ENCODE measurements around the gene ENAM. TPM values are rescaled to one million over a fixed set of nuclear protein-coding genes. Genes with fewer than 3 reads are reported as not detected.

ENAM gene
- total and polyA plus RNA-seq, 2 of the 8 experiments (the other 6 are each of a cell fraction or from before 2014, with no cell fraction given), result not detected

DNA sequence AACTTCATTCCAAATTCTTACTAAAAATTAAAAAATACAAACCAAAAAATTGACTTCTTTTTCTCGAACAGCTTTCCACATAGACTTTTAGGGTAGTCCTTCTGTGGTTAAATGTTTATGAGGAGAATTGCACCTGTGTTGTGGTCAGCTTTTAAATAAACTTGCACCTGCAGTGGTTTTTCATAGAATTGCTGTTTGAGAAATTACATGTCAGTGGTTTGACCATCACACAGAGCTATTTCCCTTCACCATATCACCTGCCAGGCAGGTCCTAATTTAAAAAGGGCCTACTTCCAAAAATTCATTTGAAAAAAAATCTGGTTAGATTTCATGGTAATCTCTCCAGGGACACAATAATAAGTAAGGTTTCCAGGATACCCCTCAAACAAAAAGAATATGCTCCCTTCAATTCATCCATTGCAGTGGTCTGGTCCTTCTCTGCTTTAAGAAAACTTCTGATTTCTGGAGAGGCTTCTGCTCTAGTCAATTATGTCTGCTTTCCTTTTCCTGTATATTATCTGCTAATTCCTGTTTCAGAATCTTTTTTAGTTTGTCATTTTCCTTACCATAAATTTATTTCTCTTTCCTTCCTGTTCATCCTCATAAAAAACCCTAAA, 49.9 kb downstream of the ENAM start:
- H3K27me3 ChIP-seq (replicated peaks in 1 of 4; ENCODE audit: control insufficient read depth in 3 of 4, extremely low read depth in 1 of 4, insufficient read depth in 3 of 4, low read length in 3 of 4), result no peaks in the 10 kb centered on the region
- no peak overlapping the region for H2AFZ ChIP-seq (ENCODE audit: low read length)
- DNase-seq (ENCODE audit: low read depth in 1 of 2, low spot score in 2 of 2) (no peak), FAIRE-seq (no peak)
- H3K23ac ChIP-seq (ENCODE audit: insufficient read length), result no peak overlapping the region
- H3K4me1 ChIP-seq (replicated peaks in 1 of 4; ENCODE audit: control insufficient read depth in 3 of 4, insufficient read depth in 4 of 4, low read length in 3 of 4), result no peaks in the 10 kb centered on the region
- no peak overlapping the region for H2BK12ac ChIP-seq (ENCODE audit: low read depth, low read length)
- no peak overlapping the region for H2BK120ac ChIP-seq (replicated peaks; ENCODE audit: low read depth, low read length)
- 88 to 100% methylated on average over 1 of the region's 1 CpG for WGBS, 2 experiments (ENCODE audit: extremely low coverage in 1 of 2, insufficient coverage in 1 of 2, insufficient read length in 1 of 2, insufficient replicate concordance in 2 of 2, low coverage in 1 of 2, low lambda C conversion rate in 2 of 2, missing lambda C conversion rate in 1 of 2)
- H3K18ac ChIP-seq (ENCODE audit: extremely low read depth, low read length), result no peak overlapping the region
- ChIA-PET CTCF (ENCODE audit: partially characterized antibody) (interaction anchor here (0.8 to 1.9 kb wide), 2 partner anchors 9 to 26 kb away, joined by 4 to 5 read pairs; no protein-coding TSS in a partner anchor), POLR2A (ENCODE audit: partially characterized antibody) (no interaction called here)
- H2BK5ac ChIP-seq (ENCODE audit: low read depth, low read length), result no peak overlapping the region
- H4K91ac ChIP-seq (replicated peaks; ENCODE audit: insufficient read length, low read length), result no peak overlapping the region
- H3K79me2 ChIP-seq (ENCODE audit: control insufficient read depth in 1 of 2, insufficient read depth in 2 of 2, low read length in 2 of 2), result no peaks in the 10 kb centered on the region
- no peak overlapping the region for H3K9ac ChIP-seq (replicated peaks in 1 of 4; ENCODE audit: extremely low read depth in 1 of 4, low read depth in 3 of 4, low read length in 3 of 4)
- H4K5ac ChIP-seq (ENCODE audit: insufficient read length, low read depth, low read length), result no peak overlapping the region
- no peak overlapping the region for H3K27ac ChIP-seq (ENCODE audit: low read depth, low read length)
- no peak overlapping the region for H3K14ac ChIP-seq (ENCODE audit: insufficient read length)
- no peaks in the 10 kb centered on the region for H3K23me2 ChIP-seq (ENCODE audit: low read depth, low read length)
- no peak overlapping the region for H2BK20ac ChIP-seq (ENCODE audit: low read length)
- no peak overlapping the region for H2BK15ac ChIP-seq (ENCODE audit: low read length)
- H3K36me3 ChIP-seq (ENCODE audit: control insufficient read depth in 2 of 4, insufficient read depth in 4 of 4, low read length in 3 of 4), result no peaks in the 10 kb centered on the region
- H4K20me1 ChIP-seq (replicated peaks in 1 of 2; ENCODE audit: control insufficient read depth in 1 of 2, insufficient read depth in 2 of 2, low read length in 2 of 2), result no peaks in the 10 kb centered on the region
- no peak overlapping the region for H3K4ac ChIP-seq (replicated peaks; ENCODE audit: insufficient read length, low read depth, low read length)
- H4K8ac ChIP-seq (ENCODE audit: extremely low read depth, insufficient read depth, low read length), result no peak overlapping the region
- no peaks in the 10 kb centered on the region for H3K79me1 ChIP-seq (ENCODE audit: low read depth, low read length)
- no peaks in the 10 kb centered on the region for H3K9me3 ChIP-seq (ENCODE audit: insufficient read depth in 2 of 2, low read depth in 1 of 2, low read length in 1 of 2)
- H3K56ac ChIP-seq (replicated peaks; ENCODE audit: insufficient read length, low read depth, low read length), result no peak overlapping the region
- H3K4me2 ChIP-seq (ENCODE audit: insufficient read depth in 1 of 2, low read depth in 2 of 2, low read length in 2 of 2), result no peak overlapping the region
- H2AK5ac ChIP-seq (ENCODE audit: low read depth, low read length), result no peak overlapping the region
- H3K4me3 ChIP-seq (ENCODE audit: extremely low read depth in 1 of 4, insufficient read depth in 2 of 4, low read depth in 3 of 4, low read length in 4 of 4), result no peak overlapping the region
- TF ChIP-seq CTBP2 (IDR thresholded peaks at IDR 0.05; ENCODE audit: borderline replicate concordance, insufficient read depth, insufficient read length, low read length) (no peak), SIX5 (IDR thresholded peaks at IDR 0.05; ENCODE audit: low read depth, low read length) (no peak), BCL11A (IDR thresholded peaks at IDR 0.05; ENCODE audit: low read depth in 2 of 2, low read length in 2 of 2) (no peak), JUN (IDR thresholded peaks at IDR 0.05; ENCODE audit: low read depth, low read length) (no peak), POLR2AphosphoS5 (IDR thresholded peaks at IDR 0.05; ENCODE audit: low read depth, low read length) (no peak), SRF (IDR thresholded peaks at IDR 0.05; ENCODE audit: low read depth, low read length) (no peak), TEAD4 (IDR thresholded peaks at IDR 0.05; ENCODE audit: low read depth, low read length) (no peak), SAP30 (IDR thresholded peaks at IDR 0.05; ENCODE audit: insufficient read depth, insufficient replicate concordance, low read length) (no peak), PHF8 (conservative IDR thresholded peaks at IDR 0.05; ENCODE audit: low read depth, low read length) (no peak), EZH2 (IDR thresholded peaks at IDR 0.05; ENCODE audit: low read depth, low read length, severe bottlenecking) (no peak), CBX8 (IDR thresholded peaks at IDR 0.05; ENCODE audit: borderline replicate concordance, low read depth, low read length) (no peak), CHD1 (IDR thresholded peaks at IDR 0.05; ENCODE audit: low read depth, low read length) (no peak)
- TF ChIP-seq, protein P1, sequence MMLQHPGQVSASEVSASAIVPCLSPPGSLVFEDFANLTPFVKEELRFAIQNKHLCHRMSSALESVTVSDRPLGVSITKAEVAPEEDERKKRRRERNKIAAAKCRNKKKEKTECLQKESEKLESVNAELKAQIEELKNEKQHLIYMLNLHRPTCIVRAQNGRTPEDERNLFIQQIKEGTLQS (IDR thresholded peaks at IDR 0.05; ENCODE audit: insufficient read depth, low read depth, low read length), result no peak

Measured in H1 (cell line).